Measurements from ENCODE around the gene IER3IP1.
A peak's percentile ranks its signal among the peaks of the same experiment; 100 is the strongest.

DNA sequence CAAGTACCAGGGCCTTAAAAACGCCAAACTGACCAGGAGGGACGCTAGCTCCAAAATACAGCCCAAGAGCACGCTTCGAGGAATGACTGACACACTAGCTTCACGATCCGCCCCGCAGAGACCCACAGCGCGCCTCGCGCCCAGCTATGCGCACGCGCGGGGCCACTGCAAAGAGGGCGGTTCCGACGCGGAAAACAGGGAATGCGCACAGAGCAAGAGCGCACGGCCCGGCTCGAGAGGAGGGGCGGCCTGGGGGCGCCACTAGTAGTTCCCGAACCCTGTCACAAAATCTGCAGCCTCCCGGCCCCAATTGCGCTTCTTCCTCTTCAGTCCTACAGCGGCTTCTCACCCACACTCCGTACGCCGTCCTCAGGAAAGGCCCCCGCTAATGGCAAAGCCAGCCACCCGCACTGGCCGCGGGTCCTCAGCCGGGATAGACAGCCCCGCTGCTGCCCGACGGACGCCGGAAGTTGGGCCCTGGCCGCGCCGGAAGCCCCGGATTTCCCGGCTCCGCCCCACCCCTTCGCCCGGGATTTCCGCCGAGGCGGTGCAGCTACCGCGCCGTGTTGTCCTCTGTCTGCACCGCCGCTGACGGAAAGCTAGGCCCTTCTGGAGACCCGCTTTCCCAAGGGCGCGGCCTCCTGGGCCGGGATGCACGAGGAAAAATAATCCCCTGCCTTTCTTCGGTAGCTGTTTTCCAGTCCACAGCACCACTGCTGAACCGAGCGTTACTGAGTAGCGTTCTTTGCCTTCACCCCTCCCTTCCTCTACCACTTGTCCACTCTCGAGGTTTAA is 25.9 kb downstream of the IER3IP1 start, which contains the start of gene HDHD2:
- TF ChIP-seq EP300 (IDR thresholded peaks at IDR 0.05; ENCODE audit: low read depth) (no peak), POLR2A (IDR thresholded peaks at IDR 0.05) (peak; percentile 88)
